WTC11 (cell line): ENCODE results near the gene CCDC3. TPM values are rescaled to one million over a fixed set of nuclear protein-coding genes. Genes with fewer than 3 reads are reported as not detected.

Experiments used
- ATAC-seq: fragments of 200-7000 bp; cut with Tn5 transposase; 2 replicates; pipeline ENCODE4 v1.10.0; 2021; ENCODE audit warnings: mild to moderate bottlenecking, moderate library complexity
- CTCF ChIA-PET: fragments of 300-600 bp; sonication (Branson Sonifier 250); formaldehyde crosslinking; loops from one replicate; lab custom pipeline; 2021; ENCODE audit warnings: antibody characterized with exemption; lab: Charles Lee
- POLR2A ChIA-PET: fragments of 350-600 bp; sonication (Branson Sonifier 250); formaldehyde crosslinking; loops from one replicate; lab custom pipeline; 2021; ENCODE audit warnings: antibody characterized with exemption; lab: Charles Lee
- DNase-seq: peaks from one replicate; pipeline ENCODE4 v3.0.0; 2021; ENCODE audit warnings: low spot score
- H3K27ac Mint-ChIP-seq: 2 replicates; pipeline ENCODE4 v1.8.0; 2021; ENCODE audit warnings: mixed read lengths
- H3K27me3 Mint-ChIP-seq: 2 replicates; pipeline ENCODE4 v1.8.0; 2021; ENCODE audit warnings: low read depth, mild to moderate bottlenecking, moderate library complexity, mixed read lengths
- H3K36me3 Mint-ChIP-seq: 2 replicates; pipeline ENCODE4 v1.8.0; 2021; ENCODE audit warnings: mixed read lengths
- H3K4me1 Mint-ChIP-seq: 2 replicates; pipeline ENCODE4 v1.8.0; 2022; ENCODE audit warnings: mixed read lengths
- H3K4me3 Mint-ChIP-seq: 2 replicates; pipeline ENCODE4 v1.8.0; 2021; ENCODE audit warnings: mild to moderate bottlenecking, moderate library complexity, mixed read lengths
- H3K9me3 Mint-ChIP-seq: 2 replicates; pipeline ENCODE4 v1.8.0; 2021; ENCODE audit warnings: mixed read lengths
- ATF1 ChIP-seq: sonication (generic); formaldehyde crosslinking; IDR thresholded peaks from 2 replicates; pipeline ENCODE4 v1.8.1; 2023; ENCODE audit warnings: mild to moderate bottlenecking, moderate library complexity, missing genetic modification reagents
- ATF6 ChIP-seq: sonication (generic); formaldehyde crosslinking; IDR thresholded peaks from 2 replicates; pipeline ENCODE4 v1.8.1; 2023; ENCODE audit warnings: mild to moderate bottlenecking, missing genetic modification reagents
- CBFB ChIP-seq: sonication (generic); formaldehyde crosslinking; IDR thresholded peaks from 2 replicates; pipeline ENCODE4 v1.8.1; 2022; ENCODE audit warnings: mild to moderate bottlenecking, low read depth, missing genetic modification reagents
- E2F4 ChIP-seq: sonication (generic); formaldehyde crosslinking; IDR thresholded peaks from 2 replicates; pipeline ENCODE4 v1.8.1; 2022; ENCODE audit warnings: low read depth, mild to moderate bottlenecking, moderate library complexity, missing genetic modification reagents, borderline replicate concordance
- ETV6 ChIP-seq: sonication (generic); formaldehyde crosslinking; IDR thresholded peaks from 2 replicates; pipeline ENCODE4 v1.8.1; 2022; ENCODE audit warnings: mild to moderate bottlenecking, missing genetic modification reagents
- GTF2I ChIP-seq: fragments of 250-450 bp; sonication (Bioruptor Pico); conservative IDR thresholded peaks from 2 replicates; pipeline ENCODE4 v1.4.0; 2021; ENCODE audit warnings: mild to moderate bottlenecking
- KAT7 ChIP-seq: sonication (generic); formaldehyde crosslinking; IDR thresholded peaks from 2 replicates; pipeline ENCODE4 v1.8.1; 2023; ENCODE audit warnings: missing genetic modification reagents, mild to moderate bottlenecking, borderline replicate concordance
- MAX ChIP-seq: sonication (generic); formaldehyde crosslinking; IDR thresholded peaks from 2 replicates; pipeline ENCODE4 v1.8.0; 2022; ENCODE audit warnings: mild to moderate bottlenecking, missing genetic modification reagents
- NR1H2 ChIP-seq: sonication (generic); formaldehyde crosslinking; IDR thresholded peaks from 2 replicates; pipeline ENCODE4 v1.9.0; 2021; ENCODE audit warnings: mild to moderate bottlenecking, moderate library complexity, missing genetic modification reagents
- NR2C2 ChIP-seq: sonication (generic); formaldehyde crosslinking; IDR thresholded peaks from 2 replicates; pipeline ENCODE4 v1.8.0; 2022; ENCODE audit warnings: mild to moderate bottlenecking, missing genetic modification reagents
- OVOL2 ChIP-seq: fragments of 250-450 bp; sonication (Bioruptor Pico); IDR thresholded peaks from 2 replicates; pipeline ENCODE4 v1.9.0; 2021; ENCODE audit warnings: mild to moderate bottlenecking, borderline replicate concordance
- SMAD3 ChIP-seq: sonication (generic); formaldehyde crosslinking; IDR thresholded peaks from 2 replicates; pipeline ENCODE4 v1.8.0; 2022; ENCODE audit warnings: missing genetic modification reagents, mild to moderate bottlenecking, borderline replicate concordance
- STAT6 ChIP-seq: sonication (generic); formaldehyde crosslinking; conservative IDR thresholded peaks from 2 replicates; pipeline ENCODE4 v1.8.1; 2023; ENCODE audit warnings: mild to moderate bottlenecking, low read depth, missing genetic modification reagents, moderate library complexity
- USF2 ChIP-seq: sonication (generic); formaldehyde crosslinking; IDR thresholded peaks from 2 replicates; pipeline ENCODE4 v1.8.1; 2023; ENCODE audit warnings: mild to moderate bottlenecking, missing genetic modification reagents, moderate library complexity
- ZBTB43 ChIP-seq: sonication (generic); formaldehyde crosslinking; IDR thresholded peaks from 2 replicates; pipeline ENCODE4 v1.8.1; 2023; ENCODE audit warnings: mild to moderate bottlenecking, missing genetic modification reagents
- ZNF138 ChIP-seq: sonication (generic); formaldehyde crosslinking; conservative IDR thresholded peaks from 2 replicates; pipeline ENCODE4 v1.8.1; 2022; ENCODE audit warnings: mild to moderate bottlenecking, moderate library complexity, missing genetic modification reagents
- ZNF512 ChIP-seq: sonication (generic); formaldehyde crosslinking; IDR thresholded peaks from 2 replicates; pipeline ENCODE4 v1.8.1; 2022; ENCODE audit warnings: missing genetic modification reagents, borderline replicate concordance
- ZNF671 ChIP-seq: fragments of 250-450 bp; sonication (Bioruptor Pico); IDR thresholded peaks from 2 replicates; pipeline ENCODE4 v1.8.0; 2021; ENCODE audit warnings: mild to moderate bottlenecking
- total RNA-seq: library from RNA; stranded (reverse); gene quantifications from 3 replicates; pipeline ENCODE4 v1.2.3, GENCODE V29; 2021

CCDC3 gene
- total RNA-seq, 1 experiment from 2014 or later = 3.5 TPM

GRCh38 chr10:12924911-12925310 lies 76.6 kb downstream of the CCDC3 start:
- H3K9me3 Mint-ChIP-seq = peaks cover 5% of the 10 kb centered on the region
- H3K27me3 Mint-ChIP-seq = no peaks in the 10 kb centered on the region
- POLR2A ChIA-PET = no interaction called here
- ATAC-seq = no peak
- CTCF ChIA-PET = no interaction called here
- DNase-seq = no peak
- no peak for TF ChIP-seq E2F4 (CRISPR knock-in tag)
- TF ChIP-seq STAT6 = no peak
- no peak for TF ChIP-seq NR2C2 (CRISPR knock-in tag)
- TF ChIP-seq ETV6 = no peak
- TF ChIP-seq ZNF138 = no peak
- TF ChIP-seq KAT7 (CRISPR knock-in tag) = no peak
- TF ChIP-seq ZBTB43 = no peak
- TF ChIP-seq ATF6 = no peak
- TF ChIP-seq CBFB (CRISPR knock-in tag) = no peak
- no peak for TF ChIP-seq ZNF512
- no peak for TF ChIP-seq GTF2I (CRISPR knock-in tag)
- TF ChIP-seq SMAD3 = no peak
- no peak for TF ChIP-seq USF2
- TF ChIP-seq NR1H2 (CRISPR knock-in tag) = no peak
- TF ChIP-seq MAX = no peak
- no peak for TF ChIP-seq ZNF671 (CRISPR knock-in tag)
- TF ChIP-seq ATF1 (CRISPR knock-in tag) = no peak
- TF ChIP-seq OVOL2 = no peak
- H3K27ac Mint-ChIP-seq = no peak overlapping the region
- H3K36me3 Mint-ChIP-seq = no peaks in the 10 kb centered on the region
- no peak overlapping the region for H3K4me3 Mint-ChIP-seq
- peaks cover 4% of the 10 kb centered on the region for H3K4me1 Mint-ChIP-seq
